B cell (primary cell): ENCODE measurements around the gene TGFBR3. TPM values are rescaled to one million over a fixed set of nuclear protein-coding genes. Genes with fewer than 3 reads are reported as not detected.

ENCODE experiments used
- ATAC-seq: fragments of 200-7000 bp; cut with Tn5 transposase; one replicate; pipeline ENCODE4 v1.10.0; 2021; ENCODE audit warnings: low read depth, mild to moderate bottlenecking, moderate number of reproducible peaks, moderate library complexity
- CTCF ChIA-PET: fragments of 350-600 bp; sonication (Branson Sonifier 250); formaldehyde crosslinking; loops from one replicate; lab custom pipeline; 2021; ENCODE audit warnings: antibody characterized with exemption, inconsistent platforms; lab: Charles Lee
- POLR2A ChIA-PET: fragments of 350-600 bp; sonication (Branson Sonifier 250); formaldehyde crosslinking; loops from one replicate; lab custom pipeline; 2021; ENCODE audit warnings: antibody characterized with exemption; lab: Charles Lee
- DNase-seq: peaks from one replicate; pipeline ENCODE4 v3.0.0; 2013
- H2AFZ ChIP-seq: 2 replicates; pipeline ENCODE4 v1.6.1; 2012; ENCODE audit warnings: mild to moderate bottlenecking, low read depth, low read length; ENCODE audit not compliant: insufficient read depth, poor library complexity, severe bottlenecking
- H3K27ac ChIP-seq, 2 donors: 1 replicate in 1 of 2; 2 replicates in 1 of 2; pipeline ENCODE4 v1.5.1; 2012 to 2013; ENCODE audit warnings: low read length in 2 of 2, mild to moderate bottlenecking in 2 of 2, moderate library complexity in 1 of 2
- H3K27me3 ChIP-seq, 4 experiments: fragments of 200-600 bp in 1 of 4; sonication (generic) in 1 of 4; replicated peaks in 1 of 4; 1 replicate in 2 of 4; 2 replicates in 2 of 4; pipeline versions ENCODE4 v1.6.1 to v1.7.0; 2013 to 2016; ENCODE audit warnings: low read length in 3 of 4, mild to moderate bottlenecking in 2 of 4, mixed read lengths in 1 of 4, moderate library complexity in 1 of 4; ENCODE audit not compliant: insufficient read depth in 4 of 4, control insufficient read depth in 3 of 4; ENCODE audit errors: control extremely low read depth in 1 of 4
- H3K36me3 ChIP-seq, 2 experiments: replicated peaks in 1 of 2; 1 replicate in 1 of 2; 2 replicates in 1 of 2; pipeline versions ENCODE4 v1.6.1 to v1.7.1; 2013; ENCODE audit warnings: low read length in 1 of 2; ENCODE audit not compliant: insufficient read depth in 2 of 2, control insufficient read depth in 1 of 2; ENCODE audit errors: control extremely low read depth in 1 of 2, extremely low read depth in 1 of 2
- H3K4me1 ChIP-seq, 2 donors: fragments of 200-600 bp in 1 of 2; sonication (generic) in 1 of 2; 1 replicate in 1 of 2; 2 replicates in 1 of 2; pipeline versions ENCODE4 v1.5.1 to v1.6.1; 2013 to 2017; ENCODE audit warnings: low read length in 2 of 2; ENCODE audit not compliant: control insufficient read depth in 2 of 2, insufficient read depth in 2 of 2
- H3K4me2 ChIP-seq: replicated peaks from 2 replicates; pipeline ENCODE3; 2012; ENCODE audit warnings: mild to moderate bottlenecking, low read depth, low read length; ENCODE audit not compliant: poor library complexity, severe bottlenecking
- H3K4me3 ChIP-seq, 5 experiments: fragments of 200-600 bp in 1 of 5; sonication (generic) in 1 of 5; 1 replicate in 3 of 5; 2 replicates in 2 of 5; pipeline versions ENCODE4 v1.5.1 to v1.7.0; 2011 to 2016; ENCODE audit warnings: low read length in 4 of 5, mild to moderate bottlenecking in 4 of 5, low read depth in 2 of 5, control low read depth in 1 of 5, moderate library complexity in 1 of 5; ENCODE audit not compliant: insufficient read depth in 1 of 5; ENCODE audit errors: control extremely low read depth in 1 of 5, extremely low read depth in 1 of 5
- H3K79me2 ChIP-seq: fragments of 200-600 bp; sonication (generic); one replicate; pipeline ENCODE4 v1.6.0; 2016; ENCODE audit warnings: low read length; ENCODE audit not compliant: control insufficient read depth, insufficient read depth
- H3K9ac ChIP-seq: fragments of 200-600 bp; sonication (generic); 2 replicates; pipeline ENCODE4 v1.6.1; 2017; ENCODE audit warnings: mild to moderate bottlenecking, low read length, moderate library complexity
- H3K9me3 ChIP-seq, 3 donors: one replicate each; pipeline versions ENCODE4 v1.6.1 to v1.7.1; 2013; ENCODE audit warnings: low read length in 2 of 3; ENCODE audit not compliant: control insufficient read depth in 2 of 3, insufficient read depth in 1 of 3; ENCODE audit errors: control extremely low read depth in 1 of 3
- H4K20me1 ChIP-seq: 2 replicates; pipeline ENCODE4 v1.6.0; 2012; ENCODE audit warnings: mild to moderate bottlenecking, low read length; ENCODE audit not compliant: insufficient read depth, control insufficient read depth, poor library complexity, severe bottlenecking
- H3K27ac Mint-ChIP-seq: one replicate; pipeline ENCODE4 v1.8.0; 2021; ENCODE audit warnings: mixed read lengths
- H3K27me3 Mint-ChIP-seq: one replicate; pipeline ENCODE4 v1.8.0; 2021; ENCODE audit warnings: mixed read lengths
- H3K4me1 Mint-ChIP-seq: one replicate; pipeline ENCODE4 v1.8.0; 2021; ENCODE audit warnings: mixed read lengths
- H3K4me3 Mint-ChIP-seq: one replicate; pipeline ENCODE4 v1.8.0; 2021; ENCODE audit warnings: mixed read lengths
- H3K9me3 Mint-ChIP-seq: one replicate; pipeline ENCODE4 v1.8.0; 2022; ENCODE audit warnings: mixed read lengths; ENCODE audit not compliant: insufficient read depth
- CTCF ChIP-seq: fragments of 200-600 bp; IDR thresholded peaks from one replicate; pipeline ENCODE4 v1.8.0; 2022; ENCODE audit warnings: antibody characterized with exemption, mild to moderate bottlenecking
- EZH2 ChIP-seq: IDR thresholded peaks from 2 replicates; pipeline ENCODE4 v1.6.1; 2012; ENCODE audit warnings: borderline replicate concordance, low read depth, mild to moderate bottlenecking, moderate library complexity, low read length; ENCODE audit not compliant: insufficient read depth, poor library complexity, severe bottlenecking
- WGBS: methylation state at CpG from one replicate; pipeline ENCODE4 v1.1.5; 2013; ENCODE audit warnings: missing lambda C conversion rate; ENCODE audit not compliant: insufficient coverage; 5-methylcytosine and 5-hydroxymethylcytosine counted together
- intact Hi-C: fragments of 100-400 bp; cut with micrococcal nuclease; formaldehyde crosslinking; loops from one replicate; pipeline ENCODE4 v1.10.0; 2022
- polyA plus RNA-seq: library from polyadenylated mRNA; depleted of rRNA; stranded (reverse); fragments of >200 nt; gene quantifications from 2 replicates; pipeline ENCODE4 v1.2.3, GENCODE V29; 2012
- total RNA-seq, 2 donors: library from RNA; stranded (reverse); fragments of 120-200 nt in 1 of 2; gene quantifications; 1 replicate in 1 of 2; 2 replicates in 1 of 2; pipeline versions ENCODE4 v1.2.3 to v1.2.4, GENCODE V29; 2013 to 2022

Gene TGFBR3
- total and polyA plus RNA-seq, 2 donors (not counting 1 experiment from before 2014, with no cell fraction given), result 0.10 to 0.12 TPM

DNA sequence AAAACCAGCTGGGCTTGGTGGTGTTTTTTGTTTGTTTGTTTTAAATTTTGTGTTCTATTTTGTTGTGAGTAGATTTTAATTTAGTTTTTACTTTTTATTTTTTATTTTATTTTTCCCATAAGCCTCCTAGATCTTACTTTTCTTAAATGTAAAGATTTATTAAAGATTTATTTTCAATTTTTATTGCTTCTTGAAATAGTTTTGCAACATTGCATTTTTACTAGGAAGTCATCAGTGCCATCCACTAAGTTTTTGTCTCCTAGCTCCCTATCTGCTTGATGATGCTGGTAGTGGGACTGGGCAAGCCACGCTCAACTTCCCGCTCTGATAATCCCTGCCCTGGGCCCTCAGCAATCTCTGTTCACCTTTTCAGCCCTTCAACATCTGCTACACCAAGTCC, 209.9 kb downstream of the TGFBR3 start:
- Histone ChIP-seq H3K27ac (no peak overlapping the region), H3K4me1 (no peaks in the 10 kb centered on the region), H3K36me3 (no peaks in the 10 kb centered on the region), H3K4me3 (no peak overlapping the region), H2AFZ (no peak overlapping the region), H3K27me3 (no peaks in the 10 kb centered on the region), H3K9ac (no peak overlapping the region), H3K79me2 (no peaks in the 10 kb centered on the region), H4K20me1 (no peaks in the 10 kb centered on the region), H3K4me2 (no peak overlapping the region), H3K9me3 (no peaks in the 10 kb centered on the region)
- no peak for TF ChIP-seq CTCF
- no peak for TF ChIP-seq EZH2
- ATAC-seq, result no peak
- Mint-ChIP-seq H3K27ac (no peak overlapping the region), H3K4me1 (no peaks in the 10 kb centered on the region), H3K9me3 (no peaks in the 10 kb centered on the region), H3K27me3 (peaks cover 4% of the 10 kb centered on the region), H3K4me3 (no peak overlapping the region)
- intact Hi-C loops, result no loop called here
- whole genome bisulfite sequencing, result no CpG with 5 or more reads among the region's 2 CpGs
- ChIA-PET POLR2A (no interaction called here), CTCF (no interaction called here)
- DNase-seq, result no peak

DNA sequence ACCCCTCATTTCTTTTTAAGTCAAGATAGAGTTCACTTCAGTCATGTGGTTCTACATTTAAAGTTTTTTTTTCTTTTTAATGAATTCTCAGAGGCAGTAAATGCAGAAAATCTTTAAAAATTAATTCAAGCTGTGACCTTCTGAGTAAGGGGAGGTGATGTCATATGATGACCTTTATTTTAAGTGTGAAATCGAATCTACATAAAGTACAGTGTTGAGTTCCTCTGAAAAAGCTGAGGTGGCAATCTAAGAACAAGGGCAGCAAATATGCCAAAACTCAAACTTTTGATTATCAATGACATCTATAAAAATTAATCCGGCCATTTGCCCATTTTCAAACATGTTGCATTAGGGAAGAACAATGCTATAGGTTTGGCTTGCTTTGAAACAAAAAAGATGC, 211.8 kb downstream of the TGFBR3 start:
- Histone ChIP-seq H3K36me3 (no peaks in the 10 kb centered on the region), H4K20me1 (no peaks in the 10 kb centered on the region), H3K9me3 (peaks cover 0 to 5% (median 0%) of the 10 kb centered on the region in 3 donors), H3K79me2 (no peaks in the 10 kb centered on the region), H3K4me1 (no peaks in the 10 kb centered on the region), H3K4me3 (no peak overlapping the region), H2AFZ (no peak overlapping the region), H3K9ac (no peak overlapping the region), H3K27me3 (no peaks in the 10 kb centered on the region), H3K27ac (no peak overlapping the region), H3K4me2 (no peak overlapping the region)
- Mint-ChIP-seq H3K9me3 (no peaks in the 10 kb centered on the region), H3K4me1 (no peaks in the 10 kb centered on the region), H3K4me3 (no peak overlapping the region), H3K27ac (no peak overlapping the region), H3K27me3 (peaks cover 4% of the 10 kb centered on the region)
- TF ChIP-seq EZH2 (no peak), CTCF (no peak)
- no CpG with 5 or more reads among the region's 2 CpGs for WGBS
- CTCF ChIA-PET, result no interaction called here
- DNase-seq (no peak), ATAC-seq (no peak)
- intact Hi-C loops, result no loop called here
- POLR2A ChIA-PET, result no interaction called here
